ENCODE measurements around the gene PLCE1. TPM values are rescaled to one million over a fixed set of nuclear protein-coding genes. Genes with fewer than 3 reads are reported as not detected.

PLCE1 gene
- total RNA-seq, 1 experiment from 2014 or later: 0.13 TPM

DNA sequence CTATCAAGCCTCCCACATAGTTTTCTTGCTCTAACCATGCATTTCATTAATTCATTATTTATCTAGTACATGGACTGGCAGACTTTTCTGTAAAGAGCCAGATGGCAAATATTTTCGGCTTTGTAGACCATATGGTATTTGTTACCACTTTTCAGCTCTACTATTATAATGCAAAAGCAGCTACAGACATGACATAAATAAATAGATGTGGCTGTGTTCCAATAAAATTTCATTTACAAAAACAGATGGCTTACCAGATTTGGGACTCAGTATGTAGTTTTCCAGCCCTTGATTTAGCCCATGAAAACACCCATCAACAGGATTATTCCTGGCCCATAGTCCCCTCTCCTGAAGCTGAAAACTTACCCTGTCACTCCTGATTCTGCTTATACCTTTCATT is 32.1 kb downstream of the PLCE1 start:
- no peaks in the 10 kb centered on the region for H3K4me1 Mint-ChIP-seq
- H3K23me2 ChIP-seq (ENCODE audit: insufficient read length, low read depth, low read length, poor library complexity, severe bottlenecking): no peaks in the 10 kb centered on the region
- no peak overlapping the region for H4K5ac ChIP-seq (ENCODE audit: insufficient read length, low read depth, low read length)
- TF ChIP-seq CTCF (conservative IDR thresholded peaks at IDR 0.05): no peak
- no CpG with 5 or more reads among the region's 1 CpG for WGBS (ENCODE audit: extremely low coverage, insufficient read length, low lambda C conversion rate)
- no peaks in the 10 kb centered on the region for H4K20me1 ChIP-seq (ENCODE audit: control insufficient read depth, insufficient read depth, insufficient read length)
- H2BK120ac ChIP-seq (ENCODE audit: low read depth, low read length, poor library complexity, severe bottlenecking): no peak overlapping the region
- no peak overlapping the region for H3K4me3 Mint-ChIP-seq
- H3K27me3 Mint-ChIP-seq (ENCODE audit: low read depth): peaks cover 2% of the 10 kb centered on the region
- H3K27me3 ChIP-seq (ENCODE audit: insufficient read depth, low read length): no peaks in the 10 kb centered on the region
- no peak overlapping the region for H3K14ac ChIP-seq (ENCODE audit: insufficient read depth, low read length)
- peaks cover 0 to 18% (median 12%) of the 10 kb centered on the region in 3 experiments; a peak in 5 of 7 replicates for H3K36me3 Mint-ChIP-seq (ENCODE audit: insufficient read depth in 1 of 3, low read depth in 3 of 3)
- peaks cover 8% of the 10 kb centered on the region for H3K9me3 ChIP-seq (ENCODE audit: control insufficient read depth, low read depth, low read length)
- no peak overlapping the region for H3K4me2 ChIP-seq (ENCODE audit: insufficient read depth, insufficient read length, low read length)
- no peak overlapping the region for H3K9ac ChIP-seq (ENCODE audit: extremely low read depth, insufficient read length, low read length)
- H3K9me3 Mint-ChIP-seq: peaks cover 25 to 41% of the 10 kb centered on the region in 2 experiments
- no peak overlapping the region for H2BK15ac ChIP-seq (ENCODE audit: low read depth, low read length)
- no peak overlapping the region for H3K4ac ChIP-seq (ENCODE audit: low read depth, low read length)
- H3T11ph ChIP-seq (ENCODE audit: low read length): no peak overlapping the region
- H4K91ac ChIP-seq (ENCODE audit: insufficient read length, low read depth, low read length): no peak overlapping the region
- H2BK5ac ChIP-seq (ENCODE audit: insufficient read length, low read length): no peak overlapping the region
- no peak overlapping the region for H3K56ac ChIP-seq (ENCODE audit: insufficient read length, low read depth, low read length)
- H4K8ac ChIP-seq (replicated peaks; ENCODE audit: insufficient read length, low read depth, low read length): no peak overlapping the region
- H3K79me2 ChIP-seq (ENCODE audit: insufficient read depth, low read length): no peaks in the 10 kb centered on the region
- H3K27ac Mint-ChIP-seq: no peak overlapping the region
- H3K18ac ChIP-seq (ENCODE audit: insufficient read length, low read depth, low read length): no peak overlapping the region
- H3K79me1 ChIP-seq (ENCODE audit: insufficient read depth, low read depth, low read length, poor library complexity, severe bottlenecking): no peaks in the 10 kb centered on the region
- no peaks in the 10 kb centered on the region for H3K4me1 ChIP-seq (ENCODE audit: insufficient read depth, low read length)
- no peak for DNase-seq
- H2BK12ac ChIP-seq (ENCODE audit: insufficient read length, low read depth, low read length): no peak overlapping the region
- H2AK5ac ChIP-seq (ENCODE audit: insufficient read length, low read length): no peak overlapping the region
- H2BK20ac ChIP-seq (ENCODE audit: low read depth, low read length, poor library complexity, severe bottlenecking): no peak overlapping the region
- no peak overlapping the region for H2AFZ ChIP-seq (ENCODE audit: low read length)
- H3K23ac ChIP-seq (ENCODE audit: insufficient read length, low read depth, low read length): no peak overlapping the region
- no peak overlapping the region for H3K27ac ChIP-seq (ENCODE audit: insufficient read length, low read depth, low read length)

Data from H9 (cell line).